ENCODE data around the gene BDP1. TPM values are rescaled to one million over a fixed set of nuclear protein-coding genes. Genes with fewer than 3 reads are reported as not detected.
"Not testable (repeated sequence)": the region's sequence is repeated elsewhere in the genome, so short reads cannot be mapped to it uniquely, and the experiment has no call there.

BDP1 gene
- total RNA-seq, 2 experiments from 2014 or later = 32.5 to 34.1 TPM

DNA sequence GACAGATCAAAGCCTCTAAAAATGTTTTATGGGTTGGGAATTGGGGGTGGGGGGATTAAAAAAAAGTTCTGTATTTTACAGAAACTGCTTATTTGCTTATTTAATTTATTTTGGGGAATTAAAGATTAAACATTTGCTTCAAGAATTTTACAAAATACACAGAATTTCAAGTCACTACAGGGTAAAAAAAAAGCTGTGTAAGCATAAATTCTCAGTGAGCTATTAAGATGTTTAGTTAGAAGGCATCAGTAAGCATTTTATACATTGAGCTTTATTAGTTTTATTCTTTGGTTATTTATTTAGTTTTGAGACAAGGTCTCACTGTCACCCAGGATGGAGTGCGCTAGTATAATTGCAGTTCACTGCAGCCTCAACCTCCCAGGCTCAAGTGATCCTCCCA, 5.2 kb downstream of the BDP1 start:
- ChIA-PET POLR2A (no interaction called here), CTCF (interaction anchor here (0.9 kb wide), 1 partner anchor 14 kb away, joined by 3 read pairs; no protein-coding TSS in a partner anchor)

DNA sequence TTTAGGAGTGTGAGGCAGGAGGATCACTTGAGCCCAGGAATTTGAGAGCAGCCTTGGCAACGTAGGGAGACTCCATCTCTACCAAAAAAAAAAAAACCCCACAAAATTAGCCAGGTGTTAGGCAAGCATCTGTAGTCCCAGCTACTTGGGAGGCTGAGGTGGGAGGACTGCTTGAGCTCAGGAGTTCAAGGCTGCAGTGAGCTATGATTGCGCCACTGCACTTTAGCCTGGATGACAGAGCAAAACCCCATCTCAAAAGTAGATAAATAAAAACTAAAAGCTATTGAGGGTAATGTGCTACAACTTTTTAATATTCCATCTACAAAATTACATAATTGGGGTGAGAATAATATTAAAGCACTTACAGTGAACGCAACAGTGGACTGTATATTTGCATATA, 5.9 kb downstream of the BDP1 start:
- CTCF ChIA-PET = interaction anchor here (0.9 kb wide), 1 partner anchor 14 kb away, joined by 3 read pairs; no protein-coding TSS in a partner anchor
- POLR2A ChIA-PET = no interaction called here

DNA sequence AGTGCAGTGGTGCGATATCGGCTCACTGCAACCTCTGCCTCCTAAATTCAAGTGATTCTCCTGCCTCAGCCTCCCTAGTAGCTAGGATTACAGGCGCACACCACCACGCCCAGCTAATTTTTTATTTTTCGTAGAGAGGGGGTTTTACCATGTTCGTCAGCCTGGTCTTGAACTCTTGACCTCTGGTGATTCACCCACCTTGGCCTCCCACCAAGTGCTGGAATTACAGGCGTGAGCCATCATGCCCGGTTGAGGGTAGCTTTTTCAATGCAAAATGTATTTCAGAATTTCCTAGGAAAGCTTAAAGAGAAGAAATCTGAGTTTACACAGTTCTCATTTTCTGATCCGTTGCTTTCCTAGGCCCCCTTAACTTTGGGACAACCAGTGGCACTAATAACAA, 15.7 kb downstream of the BDP1 start:
- POLR2A ChIA-PET = no interaction called here
- CTCF ChIA-PET = interaction anchor here (1.4 kb wide), 1 partner anchor 287 kb away, joined by 5 read pairs; no protein-coding TSS in a partner anchor

DNA sequence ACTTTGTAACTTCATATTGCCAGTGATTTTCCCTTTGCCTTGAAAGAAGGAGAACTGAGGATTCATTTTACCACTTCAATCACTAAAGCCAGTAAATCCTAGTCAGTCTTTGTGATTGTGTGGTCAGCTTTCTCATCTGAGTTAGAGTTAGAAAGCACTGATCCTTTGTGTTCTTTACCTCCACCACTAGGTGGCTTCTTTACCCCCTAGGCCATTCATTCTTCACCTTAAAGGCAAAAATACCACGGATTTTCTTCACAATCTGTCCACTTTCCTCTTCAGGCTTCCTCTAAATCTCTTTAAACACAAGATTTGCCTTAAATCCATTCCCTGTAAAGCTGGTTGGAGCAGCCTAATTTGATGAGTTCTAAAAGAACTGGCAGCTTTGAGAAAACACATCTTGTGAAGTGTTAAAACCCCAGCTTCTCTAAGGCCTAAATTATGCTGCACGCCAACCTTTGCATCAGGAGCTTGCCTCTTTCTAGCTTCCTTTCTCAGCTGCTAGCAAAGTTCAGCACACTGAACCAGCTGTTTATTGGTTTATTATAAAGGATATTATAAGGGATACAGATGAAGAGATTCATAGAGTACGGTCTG, 20.4 kb downstream of the BDP1 start:
- ChIA-PET POLR2A (no interaction called here), CTCF (interaction anchor here (1.0 to 1.9 kb wide), 6 partner anchors 10 to 282 kb away, joined by 3 to 5 read pairs (median 3); partner anchors contain the start of gene BDP1)

DNA sequence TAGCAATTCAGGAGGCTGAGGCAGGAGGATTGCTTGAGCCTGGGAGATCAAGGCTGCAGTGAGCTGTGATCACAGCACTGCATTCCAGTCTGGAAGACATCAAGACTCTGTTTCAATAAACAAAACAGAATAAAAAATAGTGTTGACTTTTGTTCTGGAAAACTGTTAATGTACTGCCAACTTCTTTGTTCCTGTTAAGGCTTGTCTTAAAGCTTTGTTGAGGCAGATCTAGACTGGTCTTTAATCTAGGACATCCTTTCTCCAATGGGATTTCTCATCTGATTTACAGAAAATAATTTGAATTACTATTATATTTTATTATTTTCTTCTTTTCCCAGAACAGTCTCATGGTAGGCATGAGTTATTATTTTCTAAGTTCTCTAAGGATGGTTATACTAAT, 26.0 kb downstream of the BDP1 start:
- CTCF ChIA-PET = no interaction called here
- POLR2A ChIA-PET = no interaction called here

DNA sequence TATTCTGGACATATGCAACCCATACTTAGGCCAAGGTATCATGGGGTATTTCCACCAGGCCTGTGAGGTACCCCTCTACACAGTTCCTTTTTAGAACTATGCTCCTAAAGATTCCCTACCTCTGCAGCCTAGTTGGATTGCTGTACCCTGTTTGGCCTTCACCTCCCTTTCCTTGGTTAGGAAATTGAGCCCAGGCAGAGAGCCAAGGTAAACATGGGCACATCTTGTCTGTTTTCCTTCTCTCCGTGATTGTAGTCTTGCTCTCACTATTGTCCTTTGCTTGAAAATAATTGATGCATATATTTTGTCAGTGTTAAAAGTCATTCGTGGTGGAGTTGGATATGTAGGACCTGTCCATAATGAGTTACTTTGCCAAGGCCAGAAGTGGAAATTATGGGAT, 26.7 kb downstream of the BDP1 start:
- ChIA-PET CTCF (no interaction called here), POLR2A (no interaction called here)

DNA sequence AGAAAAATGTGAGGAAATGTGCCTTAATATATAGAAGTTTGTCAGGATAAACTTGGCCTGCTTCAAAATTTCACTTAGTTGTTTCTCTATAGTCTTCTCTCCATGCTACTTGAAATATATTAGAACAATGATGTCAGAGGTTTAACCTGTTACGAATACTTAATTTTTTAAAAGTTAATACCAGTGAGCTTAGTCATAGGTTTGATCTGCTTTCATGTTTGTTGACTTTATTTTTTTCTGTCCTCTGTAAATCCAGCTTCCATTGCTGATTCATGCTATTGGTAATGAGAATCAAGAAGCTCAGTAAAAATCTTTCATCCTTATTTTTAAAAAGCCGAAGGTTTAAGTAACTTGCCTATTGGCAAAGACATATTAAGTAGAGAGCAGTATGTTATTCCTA, 27.9 kb downstream of the BDP1 start:
- POLR2A ChIA-PET = no interaction called here

DNA sequence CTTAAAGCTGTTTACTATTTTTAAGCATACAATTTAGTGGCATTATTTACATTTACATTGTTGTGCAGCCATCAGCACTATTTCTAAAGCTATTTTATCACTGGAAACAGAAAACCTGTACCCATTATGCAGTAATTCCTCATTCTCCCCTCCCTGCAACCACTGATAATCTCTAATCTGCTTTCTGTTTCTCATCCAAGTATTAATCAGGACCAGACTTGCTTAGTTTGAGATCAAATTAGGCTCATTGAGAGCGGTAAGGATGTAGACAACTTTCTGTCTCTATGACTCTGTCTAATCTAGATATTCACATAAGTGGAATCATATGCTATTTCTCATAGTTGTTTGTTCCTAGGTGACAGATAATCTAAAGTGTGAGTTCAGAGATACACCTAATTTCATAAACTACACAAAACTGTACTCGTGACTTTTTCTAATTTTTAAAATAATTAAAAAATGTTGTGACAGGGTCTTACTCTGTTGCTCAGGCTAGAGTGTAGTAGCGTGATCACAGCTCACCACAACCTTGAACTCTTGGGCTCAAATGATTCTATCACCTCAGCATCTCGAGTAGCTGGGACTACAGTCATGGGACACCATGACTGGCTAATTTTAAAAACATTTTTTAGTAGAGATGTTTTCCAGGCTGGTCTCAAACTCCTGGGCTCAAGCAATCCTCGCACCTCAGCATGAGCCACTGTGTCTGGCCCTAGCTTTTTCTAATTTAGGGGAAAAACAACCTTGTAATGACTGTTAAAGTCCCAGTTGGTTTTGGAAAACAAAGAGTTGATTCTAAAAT, 37.6 kb downstream of the BDP1 start:
- CTCF ChIA-PET = no interaction called here
- POLR2A ChIA-PET = no interaction called here

More for the DNA sequence above, 27.9 kb downstream of the BDP1 start:
- CTCF ChIA-PET = no interaction called here

DNA sequence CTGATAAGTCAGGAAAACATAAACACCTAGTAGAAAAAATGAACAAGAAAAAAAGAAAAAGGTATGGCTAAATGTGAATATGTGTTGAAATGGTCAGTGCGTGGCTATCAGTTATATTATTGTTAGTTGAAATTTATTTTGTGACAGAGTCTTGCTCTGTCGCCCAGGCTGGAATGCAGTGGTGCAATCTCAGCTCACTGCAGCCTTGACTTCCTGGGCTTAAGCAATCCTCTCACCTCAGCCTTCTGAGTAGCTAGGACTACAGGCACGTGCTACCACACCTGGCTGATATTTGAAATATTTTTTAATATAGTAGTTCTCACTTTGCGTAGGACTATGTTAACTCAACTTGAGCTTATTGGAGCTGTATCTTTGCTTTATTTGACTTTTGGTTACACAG, 38.8 kb downstream of the BDP1 start:
- CTCF ChIA-PET, POLR2A ChIA-PET: not testable (repeated sequence)

DNA sequence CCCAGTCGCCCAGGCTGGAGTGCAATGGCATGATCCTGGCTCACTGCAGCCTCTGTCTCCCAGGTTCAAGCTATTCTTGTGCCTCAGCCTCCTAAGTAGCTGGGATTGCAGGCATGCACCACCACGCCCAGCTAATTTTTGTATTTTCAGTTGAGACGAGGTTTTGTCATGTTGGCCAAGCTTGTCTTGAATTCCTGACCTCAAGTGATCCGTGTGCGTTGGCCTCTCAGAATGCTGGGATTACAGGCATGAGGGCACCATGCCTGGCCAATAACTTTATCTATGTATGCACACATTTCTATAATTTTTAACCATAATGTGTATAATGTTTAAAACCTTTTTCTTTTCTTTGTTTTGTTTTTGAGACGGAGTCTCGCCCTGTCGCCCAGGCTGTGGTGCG, 43.3 kb downstream of the BDP1 start:
- ChIA-PET POLR2A (interaction anchor here (0.6 kb wide), 1 partner anchor 12 kb away, joined by 3 read pairs; no protein-coding TSS in a partner anchor), CTCF (interaction anchor here (0.7 kb wide), 1 partner anchor 166 kb away, joined by 4 read pairs; no protein-coding TSS in a partner anchor)

DNA sequence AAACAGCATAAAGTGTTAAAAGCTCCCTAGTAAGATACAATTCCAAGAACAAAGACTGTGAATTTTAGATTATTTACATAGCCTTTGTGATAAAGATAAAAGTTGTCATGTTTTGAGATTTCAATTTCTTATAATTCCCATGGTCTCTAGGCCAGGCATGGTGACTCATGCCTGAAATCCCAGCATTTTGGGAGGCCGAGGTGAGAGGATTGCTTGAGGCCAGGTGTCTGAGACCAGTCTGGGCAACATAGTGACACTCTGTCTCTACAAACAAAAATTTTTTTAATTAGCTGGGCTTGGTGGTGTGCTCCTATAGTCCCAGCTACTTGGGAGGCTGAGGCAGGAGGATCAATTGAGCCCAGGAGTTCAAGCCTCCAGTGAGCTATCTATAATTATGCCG, 48.1 kb downstream of the BDP1 start:
- ChIA-PET POLR2A (no interaction called here), CTCF (interaction anchor here (1.2 kb wide), 1 partner anchor 28 kb away, joined by 3 read pairs; no protein-coding TSS in a partner anchor)

DNA sequence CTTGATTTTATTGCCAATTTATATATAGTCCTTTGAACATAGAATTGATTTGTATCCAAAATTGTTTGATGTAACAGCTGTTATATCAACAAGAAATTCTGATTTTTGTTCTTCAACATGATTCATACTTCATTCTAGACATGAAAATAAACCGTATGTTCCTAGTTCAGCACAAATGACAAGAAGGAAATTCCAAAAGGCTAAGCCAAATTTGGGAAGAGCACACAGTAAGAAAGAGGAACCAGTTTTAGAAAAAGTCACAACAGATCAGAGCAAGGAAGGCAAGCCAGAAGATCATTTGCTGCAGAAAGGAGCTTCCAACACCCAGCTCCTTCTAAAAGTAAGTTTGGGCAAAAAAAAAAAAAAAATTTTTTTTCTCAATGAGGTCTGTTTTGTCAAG, 66.7 kb downstream of the BDP1 start:
- POLR2A ChIA-PET = no interaction called here

DNA sequence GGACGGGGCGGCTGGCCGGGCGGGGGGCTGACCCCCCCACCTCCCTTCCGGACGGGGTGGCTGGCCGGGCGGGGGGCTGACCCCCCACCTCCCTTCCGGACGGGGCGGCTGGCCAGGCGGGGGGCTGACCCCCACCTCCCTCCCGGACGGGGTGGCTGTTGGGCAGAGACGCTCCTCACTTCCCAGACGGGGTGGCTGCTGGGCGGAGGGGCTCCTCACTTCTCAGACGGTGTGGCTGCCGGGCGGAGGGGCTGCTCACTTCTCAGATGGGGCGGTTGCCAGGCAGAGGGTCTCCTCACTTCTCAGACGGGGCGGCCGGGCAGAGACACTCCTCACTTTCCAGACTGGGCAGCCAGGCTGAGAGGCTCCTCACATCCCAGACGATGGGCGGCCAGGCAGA, 70.2 kb downstream of the BDP1 start:
- CTCF ChIA-PET, POLR2A ChIA-PET: not testable (repeated sequence)

More for the DNA sequence above, 66.7 kb downstream of the BDP1 start:
- CTCF ChIA-PET = interaction anchor here (1.0 to 1.5 kb wide), 2 partner anchors 46 to 60 kb away, joined by 3 read pairs; no protein-coding TSS in a partner anchor

DNA sequence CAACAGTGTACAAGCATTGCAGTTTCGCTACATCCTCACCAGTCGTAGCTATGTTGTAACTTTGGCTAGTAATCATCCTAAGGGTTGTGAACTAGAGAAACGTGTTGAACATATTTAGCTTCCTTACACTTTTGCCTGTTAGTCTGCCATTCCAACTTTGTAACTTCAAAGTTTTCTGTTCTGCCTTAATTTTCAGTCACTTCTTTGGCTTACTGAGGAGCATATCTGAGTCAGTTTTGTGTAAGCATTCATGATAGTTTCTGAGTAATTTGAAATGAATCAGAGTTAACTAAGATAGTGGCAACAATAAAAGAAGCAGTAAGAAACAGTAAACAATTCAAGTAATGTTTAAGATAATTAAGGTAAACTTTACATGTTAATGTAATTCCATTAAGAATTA, 72.8 kb downstream of the BDP1 start:
- ChIA-PET POLR2A (no interaction called here), CTCF (no interaction called here)

DNA sequence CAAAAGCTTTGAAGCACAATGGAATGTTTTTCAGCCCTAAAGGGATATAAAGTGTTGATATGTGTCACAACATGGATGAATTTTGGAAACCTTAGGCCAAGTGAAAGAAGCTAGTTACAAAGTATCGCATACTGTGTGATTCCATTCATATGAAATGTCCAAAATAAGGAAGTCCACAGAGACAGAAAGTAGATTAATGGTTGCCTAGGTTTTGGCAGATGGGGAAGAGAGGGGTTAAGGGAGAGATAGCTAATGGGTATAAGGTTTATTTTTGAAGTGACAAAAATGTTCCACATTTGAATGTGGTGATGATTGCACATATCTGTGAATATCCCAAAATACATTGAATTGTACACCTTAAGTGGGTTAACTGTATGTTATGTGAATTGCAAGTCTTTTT, 74.2 kb downstream of the BDP1 start:
- ChIA-PET POLR2A (no interaction called here), CTCF (no interaction called here)

DNA sequence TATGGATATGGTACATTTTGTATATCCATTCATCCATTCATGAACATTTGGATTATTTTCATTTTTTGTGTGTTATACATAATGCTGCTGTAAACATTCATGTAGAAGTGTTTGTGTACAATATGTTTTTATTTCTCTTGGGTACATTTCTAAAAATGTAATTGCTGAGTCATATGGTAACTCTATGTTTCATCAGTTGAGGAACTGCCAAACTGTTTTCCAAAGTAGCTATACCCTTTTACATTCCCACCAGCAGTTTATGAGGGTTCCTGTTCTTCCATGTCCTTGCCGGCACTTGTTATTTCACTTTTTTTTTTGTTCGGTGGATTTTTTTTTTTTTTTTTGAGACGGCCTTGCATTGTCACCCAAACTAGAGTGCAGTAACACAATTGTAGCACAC, 77.7 kb downstream of the BDP1 start:
- POLR2A ChIA-PET = no interaction called here
- CTCF ChIA-PET = no interaction called here

DNA sequence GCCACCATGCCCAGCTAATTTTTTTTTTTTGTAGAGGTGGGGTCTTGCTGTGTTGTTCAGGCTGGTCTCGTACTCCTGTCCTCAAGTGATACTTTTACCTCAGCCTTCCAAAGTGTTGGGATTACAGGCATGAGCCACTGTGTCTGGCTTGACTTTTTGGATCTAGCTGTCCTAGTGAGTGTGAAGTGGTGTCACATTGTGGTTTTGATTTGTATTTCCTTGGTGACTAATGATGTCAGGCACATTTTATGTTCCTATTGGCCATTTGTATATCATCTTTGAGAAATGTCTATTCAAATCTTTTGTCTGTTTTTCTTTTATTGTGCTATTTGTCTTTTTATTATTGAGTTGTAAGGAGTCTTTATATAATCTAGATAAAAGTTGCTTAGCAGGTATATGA, 78.2 kb downstream of the BDP1 start:
- ChIA-PET CTCF (no interaction called here), POLR2A (no interaction called here)

DNA sequence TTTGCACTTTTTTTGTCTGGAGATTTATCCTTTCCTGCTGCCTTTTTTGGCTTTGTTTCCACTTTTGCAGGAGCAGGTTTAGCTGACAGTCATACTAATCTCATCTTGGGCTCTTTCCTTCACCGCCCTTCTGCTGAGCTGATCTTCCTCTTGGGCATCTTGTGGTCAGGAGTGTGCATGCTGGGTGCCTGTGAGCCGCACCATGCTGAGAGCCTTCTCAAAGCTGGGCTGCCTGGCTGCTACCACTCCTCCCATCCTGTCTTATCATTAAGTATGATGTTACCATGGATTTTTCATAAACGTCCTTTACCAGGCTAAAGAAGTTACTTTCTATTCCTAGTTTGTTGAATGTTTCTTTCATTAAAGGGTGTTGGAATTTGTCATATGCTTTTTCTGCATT, 82.2 kb downstream of the BDP1 start:
- POLR2A ChIA-PET = no interaction called here
- CTCF ChIA-PET = no interaction called here

DNA sequence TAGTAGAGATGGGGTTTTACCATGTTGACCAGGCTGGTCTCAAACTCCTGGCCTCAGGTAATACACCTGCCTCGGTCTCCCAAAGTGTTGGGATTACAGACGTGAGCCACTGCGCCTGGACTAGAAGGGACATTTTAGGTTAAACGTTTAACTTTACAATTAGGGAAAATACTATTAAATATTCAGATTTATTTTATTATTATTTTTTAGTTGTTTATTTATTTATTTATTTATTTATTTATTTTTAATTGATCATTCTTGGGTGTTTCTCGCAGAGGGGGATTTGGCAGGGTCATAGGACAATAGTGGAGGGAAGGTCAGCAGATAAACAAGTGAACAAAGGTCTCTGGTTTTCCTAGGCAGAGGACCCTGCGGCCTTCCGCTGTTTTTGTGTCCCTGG, 95.4 kb downstream of the BDP1 start:
- POLR2A ChIA-PET, CTCF ChIA-PET: not testable (repeated sequence)

DNA sequence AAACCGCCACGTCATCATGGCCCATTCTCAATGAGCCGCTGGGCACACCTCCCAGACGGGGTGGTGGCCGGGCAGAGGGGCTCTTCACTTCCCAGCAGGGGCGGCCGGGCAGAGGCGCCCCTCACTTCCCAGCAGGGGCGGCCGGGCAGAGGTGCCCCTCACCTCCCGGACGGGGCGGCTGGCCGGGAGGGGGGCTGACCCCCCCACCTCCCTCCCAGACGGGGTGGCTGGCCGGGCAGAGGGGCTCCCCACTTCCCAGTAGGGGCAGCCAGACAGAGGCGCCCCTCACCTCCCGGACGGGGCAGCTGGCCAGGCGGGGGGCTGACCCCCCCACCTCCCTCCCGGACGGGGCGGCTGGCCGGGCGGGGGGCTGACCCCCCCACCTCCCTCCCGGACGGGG, 96.1 kb downstream of the BDP1 start:
- POLR2A ChIA-PET, CTCF ChIA-PET: not testable (repeated sequence)

DNA sequence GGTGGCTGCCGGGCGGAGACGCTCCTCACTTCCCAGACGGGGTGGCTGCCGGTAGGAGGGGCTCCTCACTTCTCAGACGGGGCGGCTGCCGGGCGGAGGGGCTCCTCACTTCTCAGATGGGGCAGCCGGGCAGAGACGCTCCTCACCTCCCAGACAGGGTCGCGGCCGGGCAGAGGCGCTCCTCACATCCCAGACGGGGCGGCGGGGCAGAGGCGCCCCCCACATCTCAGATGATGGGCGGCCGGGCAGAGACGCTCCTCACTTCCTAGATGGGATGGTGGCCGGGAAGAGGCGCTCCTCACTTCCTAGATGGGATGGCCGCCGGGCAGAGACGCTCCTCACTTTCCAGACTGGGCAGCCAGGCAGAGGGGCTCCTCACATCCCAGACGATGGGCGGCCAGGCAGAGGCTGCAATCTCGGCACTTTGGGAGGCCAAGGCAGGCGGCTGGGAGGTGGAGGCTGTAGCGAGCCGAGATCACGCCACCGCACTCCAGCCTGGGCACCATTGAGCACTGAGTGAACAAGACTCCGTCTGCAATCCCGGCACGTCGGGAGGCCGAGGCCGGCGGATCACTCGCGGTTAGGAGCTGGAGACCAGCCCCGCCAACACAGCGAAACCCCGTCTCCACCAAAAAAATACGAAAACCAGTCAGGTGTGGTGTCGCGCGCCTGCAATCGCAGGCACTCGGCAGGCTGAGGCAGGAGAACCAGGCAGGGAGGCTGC, 96.7 kb downstream of the BDP1 start:
- POLR2A ChIA-PET, CTCF ChIA-PET: not testable (repeated sequence)

Measured in activated CD8-positive, alpha-beta memory T cell treated with anti-CD3 and anti-CD28 coated beads for 36 hours (primary cell).